Uterus (tissue), 4 donors: ENCODE data around the gene SIK1. TPM values are rescaled to one million over a fixed set of nuclear protein-coding genes. Genes with fewer than 3 reads are reported as not detected.
"Not testable (repeated sequence)": the region's sequence is repeated elsewhere in the genome, so short reads cannot be mapped to it uniquely, and the experiment has no call there.

ENCODE experiments used
- DNase-seq, 2 donors: peaks; one replicate each; pipeline ENCODE4 v3.0.0-alpha.2; 2019 to 2020
- H3K27ac ChIP-seq, 2 donors: fragments of 200-600 bp; sonication (generic); 1 replicate in 1 of 2; 2 replicates in 1 of 2; pipeline ENCODE4 v1.5.1; 2016 to 2018
- H3K27me3 ChIP-seq, 2 donors: fragments of 200-600 bp; sonication (generic); one replicate each; pipeline ENCODE4 v1.5.1; 2018 to 2019; ENCODE audit warnings: control low read depth in 1 of 2
- H3K36me3 ChIP-seq, 2 donors: fragments of 200-600 bp; sonication (generic); one replicate each; pipeline ENCODE4 v1.5.1; 2019; ENCODE audit warnings: control low read depth in 1 of 2
- H3K4me1 ChIP-seq, 2 donors: fragments of 200-600 bp; sonication (generic); one replicate each; pipeline ENCODE4 v1.5.1; 2018 to 2019; ENCODE audit warnings: control low read depth in 1 of 2
- H3K4me3 ChIP-seq, 2 donors: fragments of 200-600 bp; sonication (generic); 1 replicate in 1 of 2; 2 replicates in 1 of 2; pipeline ENCODE4 v1.5.1; 2018 to 2019; ENCODE audit warnings: mild to moderate bottlenecking in 1 of 2
- H3K9me3 ChIP-seq, 2 donors: fragments of 200-600 bp; sonication (generic); one replicate each; pipeline ENCODE4 v1.5.1; 2019; ENCODE audit warnings: control low read depth in 1 of 2
- POLR2A ChIP-seq, 2 donors: fragments of 450-650 bp; IDR thresholded peaks; one replicate each; pipeline ENCODE4 v1.6.1; 2016; ENCODE audit warnings: antibody characterized with exemption in 2 of 2, mild to moderate bottlenecking in 1 of 2, moderate library complexity in 1 of 2
- intact Hi-C: fragments of 100-400 bp; cut with DNase I; formaldehyde crosslinking; loops from one replicate; pipeline ENCODE4 v1.15.1; 2023; ENCODE audit warnings: low total_unique reads
- total RNA-seq, 4 donors: library from RNA; depleted of rRNA in 3 of 4; stranded (reverse); fragments of >200 nt in 3 of 4; gene quantifications; one replicate each; pipeline versions ENCODE4 v1.1.0 to v1.2.4, GENCODE V29; 2014 to 2023
- TF ChIP-seq, protein P1 (sequence below), 4 experiments: fragments of 200-600 bp in 2 of 4; fragments of 450-650 bp in 2 of 4; sonication (generic) in 2 of 4; IDR thresholded peaks; one replicate each; pipeline ENCODE4 v1.5.1; 2016 to 2019; ENCODE audit warnings: antibody characterized with exemption in 4 of 4, mild to moderate bottlenecking in 2 of 4, moderate library complexity in 1 of 4
- donor health status: DM: yes; HTN: yes; CAD: no.

SIK1 gene
- total RNA-seq, 4 donors from 2014 or later = 4.4 to 64.4 (median 6.9) TPM

- H3K4me3 ChIP-seq, H3K9me3 ChIP-seq, intact Hi-C loops, H3K27me3 ChIP-seq, DNase-seq, H3K4me1 ChIP-seq, H3K27ac ChIP-seq, H3K36me3 ChIP-seq: not testable (repeated sequence)
These were observed 28.4 kb downstream of the SIK1 start for GRCh38 chr21:43398533-43398932.

DNA sequence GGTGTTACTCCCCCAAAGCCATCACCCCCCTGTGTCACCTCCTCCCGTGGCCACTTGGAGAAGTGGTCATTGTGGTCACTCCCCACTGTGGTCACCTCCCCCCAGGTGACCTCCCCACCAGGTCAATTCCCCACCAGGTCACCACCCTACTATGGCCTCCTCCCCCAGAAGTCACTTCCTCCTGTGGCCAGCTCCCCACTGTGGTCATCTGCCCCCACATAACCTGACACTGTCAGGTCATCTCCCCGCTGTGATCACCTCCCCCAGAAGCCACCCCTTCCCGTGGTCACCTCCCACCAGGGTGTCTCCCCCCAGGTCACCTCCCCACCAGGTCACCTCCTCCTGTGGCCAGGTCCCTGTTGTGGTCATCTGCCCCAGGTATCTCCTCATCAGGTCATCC lies 28.9 kb downstream of the SIK1 start:
- intact Hi-C loops, DNase-seq, H3K36me3 ChIP-seq, H3K4me1 ChIP-seq, H3K27me3 ChIP-seq, H3K27ac ChIP-seq, H3K4me3 ChIP-seq, H3K9me3 ChIP-seq: not testable (repeated sequence)

GRCh38 chr21:43397439-43397808 lies 29.5 kb downstream of the SIK1 start:
- H3K36me3 ChIP-seq, H3K9me3 ChIP-seq, DNase-seq, intact Hi-C loops, H3K27me3 ChIP-seq, H3K27ac ChIP-seq, H3K4me3 ChIP-seq, H3K4me1 ChIP-seq: not testable (repeated sequence)

GRCh38 chr21:43396788-43397438 lies 30.0 kb downstream of the SIK1 start:
- H3K9me3 ChIP-seq, H3K4me1 ChIP-seq, intact Hi-C loops, H3K27me3 ChIP-seq, H3K27ac ChIP-seq, DNase-seq, H3K36me3 ChIP-seq, H3K4me3 ChIP-seq: not testable (repeated sequence)

DNA sequence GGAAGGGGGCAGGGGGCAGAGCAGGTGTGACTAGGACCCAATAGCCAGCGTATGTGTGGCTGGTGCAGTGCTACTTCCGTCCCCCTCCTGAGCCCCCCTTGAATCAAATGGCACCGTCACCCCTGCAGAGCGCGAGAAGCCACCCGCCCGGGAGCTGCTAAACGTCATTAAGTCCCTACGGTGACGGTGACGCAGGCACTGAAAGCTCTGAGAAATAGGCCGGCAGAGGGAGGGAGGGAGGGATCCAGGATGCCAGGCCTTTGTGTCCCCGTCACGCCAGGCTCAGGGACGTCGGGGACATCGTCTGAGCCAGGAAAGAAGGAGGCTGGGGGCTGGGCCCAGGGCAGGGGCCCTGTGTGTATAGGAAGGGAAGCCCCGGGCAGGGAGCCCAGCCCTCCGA lies 43.6 kb downstream of the SIK1 start:
- H3K4me3 ChIP-seq, H3K36me3 ChIP-seq, H3K27me3 ChIP-seq: not testable (repeated sequence)

GRCh38 chr21:43382902-43383301 lies 44.0 kb downstream of the SIK1 start:
- H3K4me3 ChIP-seq, H3K27ac ChIP-seq, H3K4me1 ChIP-seq, intact Hi-C loops, H3K9me3 ChIP-seq, DNase-seq, H3K27me3 ChIP-seq, H3K36me3 ChIP-seq: not testable (repeated sequence)

More for the DNA sequence above, 43.6 kb downstream of the SIK1 start:
- intact Hi-C loops, DNase-seq, H3K27ac ChIP-seq, H3K4me1 ChIP-seq, H3K9me3 ChIP-seq: not testable (repeated sequence)

DNA sequence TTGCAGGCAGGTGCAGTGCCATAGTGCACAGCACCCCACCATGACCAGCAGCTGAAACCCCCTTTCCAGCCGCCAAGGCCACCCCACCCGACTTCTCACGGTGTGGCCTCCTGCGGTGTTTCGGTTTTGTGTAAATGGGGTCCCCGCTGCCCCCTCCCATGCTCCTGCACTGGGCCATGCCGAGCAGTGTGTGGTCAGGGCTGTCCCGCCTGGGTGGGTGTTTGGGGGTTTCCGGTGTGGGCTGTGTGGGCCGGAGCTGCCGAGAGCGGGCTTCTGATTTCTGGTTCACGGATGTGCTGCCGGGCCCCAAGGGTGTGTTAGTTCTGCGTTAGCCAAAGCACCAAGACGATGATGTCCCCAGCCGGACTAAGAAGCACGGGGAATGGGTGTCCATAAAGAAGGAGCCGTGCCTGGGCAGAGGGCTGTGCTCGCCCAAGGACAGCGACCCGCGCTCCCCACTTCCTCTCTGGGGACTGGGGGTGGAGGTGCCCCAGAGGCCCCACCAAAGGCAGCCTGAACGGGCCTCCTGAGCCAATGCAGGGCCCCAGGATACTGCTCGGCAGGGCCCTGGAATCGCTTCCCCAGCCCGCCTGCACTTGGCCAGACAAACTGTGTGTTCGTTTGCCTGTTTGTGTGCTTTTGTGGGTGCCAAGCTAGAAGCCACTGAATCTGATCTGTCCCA lies 45.9 kb downstream of the SIK1 start:
- H3K4me1 ChIP-seq, H3K36me3 ChIP-seq, H3K27me3 ChIP-seq, H3K27ac ChIP-seq, H3K9me3 ChIP-seq, H3K4me3 ChIP-seq, intact Hi-C loops, DNase-seq: not testable (repeated sequence)

DNA sequence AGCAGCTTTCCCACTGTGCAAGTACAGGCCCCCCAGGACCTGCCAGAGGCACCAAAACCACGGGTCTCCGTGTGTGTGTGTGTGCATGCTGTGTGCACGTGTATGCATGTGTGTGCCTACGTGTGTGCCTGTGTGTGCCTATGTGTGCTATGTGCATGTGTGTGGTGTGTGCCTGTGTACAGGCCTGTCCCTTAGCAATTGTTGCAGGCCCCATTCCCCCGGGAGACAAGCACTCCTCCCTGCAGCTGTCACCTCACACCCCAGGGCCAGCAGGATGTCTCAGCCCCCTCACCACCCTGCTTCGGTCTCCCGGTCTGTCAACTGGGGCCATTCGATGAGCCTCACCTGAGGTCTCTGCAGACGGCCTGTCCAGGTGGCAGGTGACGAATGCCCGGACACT lies 46.6 kb downstream of the SIK1 start:
- H3K4me1 ChIP-seq, H3K4me3 ChIP-seq, DNase-seq, H3K27me3 ChIP-seq, H3K9me3 ChIP-seq, H3K27ac ChIP-seq, intact Hi-C loops, H3K36me3 ChIP-seq: not testable (repeated sequence)

GRCh38 chr21:43379626-43380122 lies 47.3 kb downstream of the SIK1 start:
- DNase-seq, H3K27me3 ChIP-seq, H3K9me3 ChIP-seq, intact Hi-C loops, H3K36me3 ChIP-seq, H3K4me3 ChIP-seq, H3K4me1 ChIP-seq, H3K27ac ChIP-seq: not testable (repeated sequence)

GRCh38 chr21:43376478-43376882 lies 50.5 kb downstream of the SIK1 start:
- intact Hi-C loops = no loop called here
- no peak for DNase-seq
- Histone ChIP-seq H3K4me1 (no peaks in the 10 kb centered on the region), H3K4me3 (no peak overlapping the region), H3K36me3 (no peaks in the 10 kb centered on the region), H3K9me3 (no peaks in the 10 kb centered on the region), H3K27ac (no peak overlapping the region), H3K27me3 (no peaks in the 10 kb centered on the region)
- TF ChIP-seq, protein P1, sequence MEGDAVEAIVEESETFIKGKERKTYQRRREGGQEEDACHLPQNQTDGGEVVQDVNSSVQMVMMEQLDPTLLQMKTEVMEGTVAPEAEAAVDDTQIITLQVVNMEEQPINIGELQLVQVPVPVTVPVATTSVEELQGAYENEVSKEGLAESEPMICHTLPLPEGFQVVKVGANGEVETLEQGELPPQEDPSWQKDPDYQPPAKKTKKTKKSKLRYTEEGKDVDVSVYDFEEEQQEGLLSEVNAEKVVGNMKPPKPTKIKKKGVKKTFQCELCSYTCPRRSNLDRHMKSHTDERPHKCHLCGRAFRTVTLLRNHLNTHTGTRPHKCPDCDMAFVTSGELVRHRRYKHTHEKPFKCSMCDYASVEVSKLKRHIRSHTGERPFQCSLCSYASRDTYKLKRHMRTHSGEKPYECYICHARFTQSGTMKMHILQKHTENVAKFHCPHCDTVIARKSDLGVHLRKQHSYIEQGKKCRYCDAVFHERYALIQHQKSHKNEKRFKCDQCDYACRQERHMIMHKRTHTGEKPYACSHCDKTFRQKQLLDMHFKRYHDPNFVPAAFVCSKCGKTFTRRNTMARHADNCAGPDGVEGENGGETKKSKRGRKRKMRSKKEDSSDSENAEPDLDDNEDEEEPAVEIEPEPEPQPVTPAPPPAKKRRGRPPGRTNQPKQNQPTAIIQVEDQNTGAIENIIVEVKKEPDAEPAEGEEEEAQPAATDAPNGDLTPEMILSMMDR (IDR thresholded peaks at IDR 0.05) = no peak
- no peak for TF ChIP-seq POLR2A (IDR thresholded peaks at IDR 0.05)
